Skin of body (tissue), 2 donors: Measurements from ENCODE around the gene PPP2R2D. TPM values are rescaled to one million over a fixed set of nuclear protein-coding genes. Genes with fewer than 3 reads are reported as not detected.

Source experiments
- DNase-seq: peaks from one replicate; lab custom pipeline; 2025; lab: John Stamatoyannopoulos, UW
- total RNA-seq: library from RNA; depleted of rRNA; stranded (reverse); fragments of >200 nt; gene quantifications from one replicate; pipeline ENCODE4 v1.2.3, GENCODE V29; 2014

Gene PPP2R2D
- total RNA-seq, 1 donor from 2014 or later, result 39.4 TPM

DNA sequence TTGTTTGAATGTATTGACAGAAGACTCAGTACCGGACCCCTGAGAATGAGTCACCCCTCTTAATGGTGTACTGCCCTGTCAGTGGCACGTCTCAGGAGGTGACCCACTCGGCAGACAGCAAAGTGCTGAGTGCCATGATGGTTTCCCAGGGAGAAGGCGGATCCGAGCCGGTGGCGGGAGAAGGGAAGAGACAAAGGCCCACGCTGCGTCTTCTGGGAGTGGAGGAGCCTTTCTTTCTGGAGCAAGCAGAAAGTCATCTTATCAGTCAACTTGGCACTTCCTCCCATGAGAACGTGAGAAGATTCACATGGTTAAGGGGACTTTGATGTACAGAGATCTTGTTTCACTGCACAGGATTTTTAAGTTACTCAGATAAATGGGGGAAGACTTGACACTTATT lies 14.6 kb upstream of the PPP2R2D start:
- DNase-seq, result no peak

DNA sequence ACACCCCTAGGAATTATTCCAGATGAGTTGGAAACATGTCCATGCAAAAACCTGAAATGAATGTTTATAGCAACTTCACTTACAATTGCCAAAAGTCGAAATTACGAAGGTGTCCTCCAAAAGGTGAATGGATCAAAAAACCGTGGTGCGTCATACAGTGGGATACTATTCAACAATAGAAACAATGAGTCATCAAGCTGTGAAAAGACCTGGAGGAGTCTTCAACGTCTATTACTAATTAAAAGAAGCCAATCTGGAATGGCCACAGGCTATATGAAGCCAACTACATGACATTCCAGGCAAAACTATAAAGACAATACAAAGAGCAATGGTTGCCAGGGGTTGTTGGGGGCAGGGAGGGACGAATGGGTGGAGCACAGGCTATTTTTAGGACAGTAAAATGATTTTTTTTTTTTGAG lies 12.6 kb upstream of the PPP2R2D start:
- DNase-seq, result no peak

DNA sequence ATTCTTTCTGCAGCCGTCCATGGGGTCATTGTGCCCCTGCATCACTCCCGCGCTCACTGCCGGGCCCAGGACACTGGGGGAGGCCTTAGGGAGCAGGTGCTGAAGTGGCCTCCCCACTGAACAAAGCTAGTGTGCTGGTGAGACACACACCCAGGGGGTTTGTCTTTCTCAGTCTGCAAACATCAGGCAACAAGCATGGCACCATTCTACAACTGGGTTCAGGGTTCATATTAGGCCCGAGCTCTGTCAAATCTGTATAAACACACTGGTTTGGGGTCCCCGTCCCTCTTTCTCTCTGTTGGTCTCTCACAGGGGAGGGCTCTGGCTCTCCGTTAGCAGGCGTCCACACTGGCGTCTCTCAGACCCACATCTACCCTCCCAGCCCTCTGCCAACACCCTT lies 11.1 kb upstream of the PPP2R2D start:
- no peak for DNase-seq

DNA sequence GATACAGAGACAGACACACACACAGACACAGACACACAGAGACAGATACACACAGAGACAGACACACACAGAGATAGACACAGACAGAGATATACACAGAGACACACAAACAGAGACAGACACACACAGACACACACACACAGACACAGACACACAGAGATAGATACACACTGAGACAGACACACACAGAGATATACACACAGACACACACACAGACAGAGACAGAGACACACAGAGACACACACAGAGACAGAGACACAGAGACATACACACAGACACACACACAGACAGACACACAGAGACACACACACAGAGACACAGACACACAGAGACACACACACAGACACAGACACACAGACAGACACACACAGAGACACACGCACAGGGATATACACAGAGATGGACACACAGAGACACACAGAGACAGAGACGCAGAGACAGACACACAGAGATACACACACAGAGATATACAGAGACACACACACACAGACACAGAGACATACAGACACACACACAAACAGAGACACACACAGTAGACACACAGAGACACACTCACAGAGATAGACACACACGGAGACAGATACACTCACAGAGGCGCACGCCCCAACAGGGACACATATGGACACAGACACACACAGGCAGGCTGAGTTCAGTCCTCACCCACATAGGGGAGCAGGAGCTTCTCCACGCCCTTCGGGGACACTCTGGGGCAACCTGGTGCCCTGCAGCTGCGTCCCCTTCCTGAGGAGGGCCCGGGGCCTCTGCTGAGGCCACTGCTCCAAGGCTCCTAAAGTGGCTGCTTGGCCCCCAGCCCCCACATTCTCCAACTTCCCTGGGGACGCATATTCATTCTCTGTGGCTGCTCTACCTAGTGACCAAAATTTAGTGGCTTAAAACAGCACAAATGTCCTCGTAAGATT lies 10.3 kb upstream of the PPP2R2D start:
- no peak for DNase-seq

DNA sequence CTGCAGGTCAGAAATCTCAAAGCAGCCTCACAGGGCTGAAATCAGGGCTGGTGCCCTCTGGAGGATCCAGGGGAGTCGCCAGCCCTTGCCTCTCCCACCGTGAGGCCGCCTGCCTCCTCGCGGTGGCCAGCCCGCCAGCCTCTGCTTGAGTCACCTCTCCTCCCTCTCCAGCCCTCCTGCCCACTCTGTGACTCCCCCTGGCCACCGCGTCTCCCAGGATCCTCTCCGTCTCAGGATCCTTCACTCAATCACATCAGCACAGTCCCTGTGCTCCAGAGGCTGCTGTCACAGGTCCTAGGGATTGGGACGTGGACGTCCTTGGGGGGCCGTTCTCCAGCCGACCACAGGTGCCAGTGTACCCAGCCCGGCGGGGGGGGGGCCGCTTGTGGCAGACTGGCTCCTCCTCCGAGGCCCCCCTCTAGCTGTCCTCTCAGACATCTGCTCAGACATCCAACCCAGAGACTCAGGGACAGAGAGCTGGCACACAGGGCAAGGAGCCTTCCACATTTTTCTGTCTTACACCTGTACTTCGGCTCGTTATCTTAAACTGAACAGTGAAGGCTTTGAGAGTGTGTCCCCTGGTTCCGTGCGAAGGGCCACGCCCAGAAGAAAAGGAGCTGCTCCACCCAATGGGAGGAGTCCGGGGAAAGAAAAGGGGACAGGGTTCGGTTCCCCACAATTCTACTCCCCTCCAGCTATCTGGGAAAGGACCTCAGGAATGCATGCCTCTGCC lies 9.4 kb upstream of the PPP2R2D start:
- no peak for DNase-seq

DNA sequence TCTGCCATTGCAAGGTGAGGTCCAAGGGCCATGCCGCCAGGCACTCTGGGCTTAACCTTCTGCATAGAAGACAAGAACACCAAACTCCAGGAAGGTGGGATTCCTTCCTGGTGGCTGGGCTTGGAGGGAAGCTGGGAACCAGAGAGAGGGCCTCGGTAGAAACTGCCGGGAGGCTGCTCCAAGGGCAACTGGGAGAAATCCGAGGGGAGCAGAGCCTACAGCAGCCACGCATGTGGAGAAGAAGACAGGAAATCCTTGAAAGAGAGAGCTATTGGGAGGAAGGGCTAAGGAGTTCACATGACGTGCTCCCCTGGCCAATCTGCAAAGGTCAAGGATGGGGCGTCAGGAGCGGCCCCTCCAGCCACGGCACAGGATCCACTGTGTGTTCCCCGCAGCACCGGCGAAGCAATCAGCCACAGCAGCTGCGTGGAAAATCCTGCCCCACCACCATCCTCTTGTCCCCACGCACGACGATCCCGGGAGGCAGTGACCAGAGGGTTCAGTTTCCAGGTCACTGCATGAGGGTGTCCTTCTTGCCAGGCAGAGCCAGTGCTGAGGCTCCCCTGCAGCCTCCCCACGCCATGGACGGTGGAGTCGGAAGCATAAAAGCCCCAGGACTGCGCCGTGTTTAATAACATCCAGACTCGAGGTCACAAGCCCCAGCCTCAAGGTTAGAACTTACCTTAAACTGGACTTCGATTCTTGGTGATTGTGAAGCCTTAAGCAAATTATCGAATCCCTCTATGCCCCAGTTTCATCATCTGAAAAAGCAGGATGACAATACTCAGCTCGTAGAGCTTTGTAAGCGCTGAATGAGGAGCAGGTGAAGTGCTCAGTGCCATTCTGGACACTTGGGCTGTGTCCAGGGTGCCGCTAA lies 8.6 kb upstream of the PPP2R2D start:
- DNase-seq, result no peak

DNA sequence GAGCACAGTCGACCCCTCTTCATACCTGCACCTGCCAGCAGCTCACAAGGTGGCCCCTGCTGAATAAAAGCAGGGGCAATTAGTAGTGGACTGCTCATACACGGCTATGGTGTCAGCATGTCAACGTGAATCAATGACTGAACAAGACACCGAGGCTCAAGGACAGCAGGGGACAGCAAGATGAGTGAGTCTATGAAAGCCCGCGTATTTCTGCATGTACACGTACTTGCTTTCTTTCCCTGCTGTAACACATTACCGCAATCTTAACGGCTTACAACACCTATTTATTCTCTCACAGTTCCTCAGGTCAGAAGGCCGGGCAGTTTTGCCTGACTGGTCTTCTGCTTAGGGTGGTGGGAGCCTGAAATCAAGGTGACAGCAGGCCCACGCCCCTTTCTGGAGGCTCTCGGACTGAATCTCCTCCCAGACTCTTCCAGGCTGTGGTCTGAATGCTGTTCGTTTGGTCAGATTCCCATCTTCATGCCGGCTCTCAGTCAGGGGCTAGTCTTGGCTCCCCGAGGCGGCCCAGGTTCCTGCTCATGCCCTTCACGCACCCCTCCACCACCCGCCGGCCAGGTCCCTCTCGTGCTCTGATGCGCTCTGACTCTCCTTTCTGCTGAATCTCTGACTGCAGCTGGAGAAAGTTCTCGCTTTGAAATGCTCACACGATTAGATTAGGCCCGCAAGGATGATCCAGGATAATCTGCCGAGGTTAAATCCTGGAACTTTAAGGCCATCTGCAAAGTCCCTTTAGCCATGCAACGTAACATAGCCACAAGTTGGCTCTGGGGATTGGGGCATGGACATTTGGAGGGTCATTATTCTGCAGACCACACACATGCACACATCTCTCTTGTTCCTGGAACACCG lies 7.8 kb upstream of the PPP2R2D start:
- DNase-seq, result no peak

DNA sequence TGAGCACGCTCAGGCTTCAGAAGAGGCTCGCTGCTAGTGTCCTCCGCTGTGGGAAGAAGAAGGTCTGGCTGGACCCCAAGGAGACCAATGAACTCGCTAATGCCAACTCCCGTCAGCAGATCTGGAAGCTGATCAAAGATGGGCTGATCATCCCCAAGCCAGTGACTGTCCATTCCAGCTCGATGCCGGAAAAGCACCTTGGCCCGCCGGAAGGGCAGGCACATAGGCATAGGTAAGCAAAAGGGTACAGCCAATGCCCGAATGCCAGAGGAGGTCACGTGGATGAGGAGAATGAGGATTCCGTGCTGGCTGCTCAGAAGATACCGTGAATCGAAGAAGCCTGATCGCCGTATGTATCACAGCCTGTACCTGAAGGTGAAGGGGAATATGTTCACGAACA lies 5.7 kb upstream of the PPP2R2D start:
- no peak for DNase-seq

DNA sequence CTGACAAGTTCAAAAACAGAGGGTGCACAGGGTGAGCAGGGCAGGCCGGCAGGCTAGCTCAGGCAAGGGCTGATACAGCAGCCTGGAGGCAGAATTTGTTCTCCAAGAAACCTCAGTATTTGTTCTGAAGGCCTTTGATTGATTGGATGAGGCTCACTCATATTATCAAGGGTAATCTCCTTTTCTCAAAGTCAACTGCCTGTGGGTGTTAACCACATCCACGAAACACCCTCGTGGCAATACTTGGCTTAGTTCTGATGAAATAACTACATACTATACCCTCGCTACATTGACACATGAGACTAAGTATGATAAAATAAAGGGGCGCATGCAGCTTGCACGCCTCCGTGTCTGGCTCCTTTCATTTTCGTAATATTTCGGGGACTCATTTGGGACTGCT lies 4.4 kb upstream of the PPP2R2D start:
- DNase-seq, result no peak

DNA sequence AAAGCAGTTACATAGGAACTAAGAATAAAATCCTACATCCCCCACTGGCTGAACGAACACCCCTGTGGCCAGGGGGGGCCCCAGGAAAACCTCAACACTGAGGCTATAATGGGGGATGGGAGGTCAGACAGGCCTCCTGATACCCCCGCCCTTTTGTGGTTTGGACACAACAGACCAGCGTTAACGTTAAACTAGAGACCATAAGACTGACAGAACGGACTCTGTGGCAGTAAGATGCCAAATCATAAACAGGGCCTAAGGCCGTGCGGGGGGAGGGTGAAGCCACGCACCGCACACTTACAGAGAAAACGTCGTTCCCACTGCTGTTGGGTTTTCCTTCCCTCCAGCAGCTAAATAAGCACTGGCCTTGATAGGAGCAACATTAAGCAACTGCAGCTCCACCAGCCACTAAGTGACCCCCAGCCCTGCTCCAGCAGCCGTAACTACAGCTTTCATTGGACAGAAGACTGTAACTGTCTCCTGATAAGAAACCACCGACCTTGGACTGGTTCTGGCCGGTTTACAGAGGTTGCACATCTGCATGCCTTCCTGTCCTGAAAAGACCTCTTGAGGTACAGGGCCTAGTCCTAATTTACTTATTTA lies 3.4 kb upstream of the PPP2R2D start:
- no peak for DNase-seq

DNA sequence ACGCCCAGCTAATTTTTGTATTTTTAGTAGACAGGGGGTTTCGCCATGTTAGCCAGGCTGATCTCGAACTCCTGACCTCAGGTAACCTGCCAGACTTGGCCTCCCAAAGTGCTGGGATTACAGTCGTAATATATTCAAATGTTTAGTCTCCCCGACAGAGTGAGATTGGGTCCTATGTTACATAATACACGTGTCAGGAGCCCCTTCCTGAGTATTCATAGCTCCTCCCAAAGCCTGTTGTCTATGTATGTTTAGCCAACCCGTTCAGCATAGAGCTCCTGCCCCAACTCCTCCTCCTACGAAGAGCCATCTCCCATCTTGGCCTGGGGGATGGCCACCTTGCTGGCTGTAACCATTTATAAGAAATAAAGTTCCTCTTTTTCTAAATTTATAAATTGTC lies 2.7 kb upstream of the PPP2R2D start:
- DNase-seq, result no peak

DNA sequence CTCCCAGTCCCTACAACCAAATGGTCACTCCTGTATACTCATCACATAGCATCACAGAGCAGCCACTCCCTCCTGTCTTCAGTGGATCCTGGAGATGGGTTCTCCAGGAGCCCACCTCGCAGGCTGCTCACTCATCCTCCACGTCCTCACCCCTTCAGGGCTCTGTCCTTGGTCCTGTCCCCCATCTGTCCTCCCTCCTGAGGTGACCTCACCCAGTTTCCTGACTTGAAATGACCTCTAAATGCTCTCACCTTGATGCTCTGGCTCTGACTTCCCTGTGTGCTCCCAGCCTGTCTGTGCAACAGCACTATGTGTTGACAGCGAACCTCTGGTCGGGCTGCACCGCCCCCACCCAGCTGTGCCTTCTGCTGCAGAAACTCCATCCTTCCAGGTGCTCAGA lies 2.1 kb upstream of the PPP2R2D start:
- no peak for DNase-seq

DNA sequence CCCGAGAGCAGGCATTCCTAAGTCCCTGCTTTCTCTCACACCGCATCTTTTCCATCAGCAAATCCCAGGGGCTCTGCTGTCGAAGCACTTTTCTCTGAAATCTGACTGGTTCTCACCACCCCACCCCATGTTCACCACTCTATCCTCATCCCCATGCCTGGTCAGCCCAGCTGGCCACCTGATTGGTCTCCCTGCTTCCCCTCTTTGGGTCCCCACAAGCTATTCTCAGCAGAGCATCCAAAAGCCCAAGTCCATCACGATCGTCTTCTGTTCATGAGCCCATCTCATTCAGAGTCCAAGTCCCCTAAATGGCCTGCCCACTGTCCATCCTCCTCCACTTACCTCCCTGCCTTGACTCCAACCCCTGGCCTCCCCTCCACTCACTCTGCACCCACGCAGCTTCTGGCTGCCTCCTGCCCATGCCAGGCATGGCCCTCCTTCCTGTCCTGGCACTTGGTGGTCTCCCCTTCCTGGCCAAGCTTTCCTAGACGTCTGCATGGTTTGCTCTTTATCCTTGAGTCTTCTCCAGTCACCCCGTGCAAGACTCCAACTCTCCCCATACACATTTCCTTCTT lies 1.6 kb upstream of the PPP2R2D start:
- no peak for DNase-seq

DNA sequence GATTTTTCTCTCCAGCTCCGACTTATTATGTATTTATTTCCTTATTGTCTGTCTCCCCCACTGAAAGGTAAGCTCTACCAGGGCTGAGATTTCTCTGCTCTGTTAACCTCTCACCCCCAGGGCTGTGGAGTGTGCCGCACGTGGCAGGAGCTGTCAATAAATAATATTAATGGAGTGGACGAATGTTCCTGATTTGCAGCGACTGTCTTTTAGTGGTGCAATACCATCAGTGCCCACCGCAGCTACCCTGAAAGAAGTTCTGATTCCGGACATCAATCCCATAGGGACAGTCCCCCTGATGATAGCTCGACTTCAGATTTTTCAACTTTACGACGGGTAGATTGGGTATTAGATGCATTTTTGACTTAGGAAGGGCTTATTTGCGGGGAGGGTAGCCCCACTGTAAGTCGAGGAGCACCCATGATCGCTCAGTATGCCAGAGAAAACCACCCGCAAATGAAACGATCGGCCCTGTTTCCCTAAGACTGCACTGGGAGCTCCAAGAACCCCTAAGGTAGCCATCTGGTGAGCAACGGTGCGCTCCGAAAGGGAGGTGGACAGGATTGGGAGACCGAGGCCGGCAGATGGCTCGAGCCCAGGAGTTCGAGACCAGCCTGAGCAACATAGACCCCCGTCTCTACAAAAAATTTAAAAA lies 986 bp upstream of the PPP2R2D start:
- DNase-seq, result no peak

DNA sequence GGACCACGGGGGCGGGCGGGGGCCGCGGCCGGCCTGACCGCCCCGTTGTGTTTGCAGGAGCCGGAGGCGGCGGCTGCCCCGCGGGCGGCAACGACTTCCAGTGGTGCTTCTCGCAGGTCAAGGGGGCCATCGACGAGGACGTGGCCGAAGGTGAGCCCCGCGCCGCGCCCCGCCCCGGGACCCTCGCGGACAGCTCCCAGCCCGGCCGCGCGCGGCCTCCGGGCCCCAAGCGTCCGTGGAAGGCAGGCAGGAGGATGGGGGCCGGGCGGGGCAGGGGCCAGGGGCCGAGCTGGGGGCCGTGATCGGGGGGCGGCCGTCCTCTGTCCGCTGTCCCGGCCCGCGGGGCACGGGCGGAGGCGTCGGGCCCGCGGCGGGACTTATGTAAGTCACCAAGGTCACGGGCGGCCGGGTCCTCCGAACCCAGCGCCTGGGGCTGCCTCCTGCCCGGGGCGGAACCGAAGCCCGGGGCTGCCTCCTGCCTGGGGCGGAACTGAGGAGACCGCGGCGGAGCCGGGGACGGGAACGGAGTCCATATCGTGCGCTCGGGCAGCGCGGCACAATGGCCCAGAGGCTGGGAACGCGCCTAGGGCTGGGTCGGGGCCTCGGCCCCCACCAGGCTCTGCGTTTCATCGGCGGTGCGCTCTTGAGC lies 497 bp downstream of the PPP2R2D start:
- DNase-seq, result no peak

DNA sequence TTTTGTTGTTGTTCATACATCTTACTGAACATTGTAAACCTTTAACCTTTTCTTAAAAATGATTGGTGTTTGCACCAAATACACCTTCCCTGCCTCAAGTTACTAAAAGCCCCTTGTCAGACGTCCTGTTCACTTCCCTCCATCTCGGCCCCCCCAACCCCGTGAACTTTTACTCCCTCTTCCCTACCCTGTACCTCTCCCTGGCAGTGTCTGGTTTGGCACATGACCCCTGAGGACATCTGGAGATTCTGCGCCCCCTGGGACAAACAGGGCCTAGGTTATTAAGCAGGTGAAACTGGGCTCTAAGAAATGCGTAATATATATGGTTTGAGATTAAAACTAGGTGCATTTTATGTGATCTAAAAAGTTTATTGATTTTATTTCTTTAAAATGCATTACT lies 1.4 kb downstream of the PPP2R2D start:
- no peak for DNase-seq

DNA sequence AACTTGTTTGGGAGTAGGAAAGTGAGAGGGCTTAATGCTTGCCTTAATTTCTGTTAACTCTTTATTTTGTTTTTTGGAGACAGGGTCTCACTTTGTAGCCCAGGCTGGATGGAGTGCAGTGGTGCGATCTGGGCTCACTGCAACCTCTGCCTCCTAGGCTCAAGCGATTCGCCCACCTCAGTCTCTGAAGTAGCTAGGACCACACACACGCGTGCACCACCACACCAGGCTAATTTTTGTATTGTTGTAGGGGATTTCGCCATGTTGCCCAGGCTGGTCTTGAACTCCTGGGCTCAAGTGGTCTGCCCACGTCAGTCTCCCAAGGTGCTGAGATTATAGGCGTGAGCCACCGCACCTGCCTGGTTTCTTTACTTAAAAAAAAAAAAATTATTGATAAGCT lies 1.9 kb downstream of the PPP2R2D start:
- DNase-seq, result no peak

DNA sequence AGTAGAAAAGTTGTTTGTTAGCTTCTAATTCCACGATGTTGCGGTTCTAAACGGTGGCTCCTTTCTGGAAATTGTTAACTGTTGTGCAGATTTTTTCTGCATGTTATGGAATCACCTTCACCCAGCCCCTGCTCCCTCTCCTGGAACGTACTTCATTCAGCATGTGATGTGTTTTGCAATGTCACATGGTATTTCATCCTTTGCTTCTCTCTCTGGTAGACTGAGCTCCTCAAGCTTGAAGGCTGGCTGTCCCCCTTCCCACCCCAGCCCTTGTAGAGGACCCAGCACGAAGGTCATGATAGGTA lies 4.4 kb downstream of the PPP2R2D start:
- no peak for DNase-seq

DNA sequence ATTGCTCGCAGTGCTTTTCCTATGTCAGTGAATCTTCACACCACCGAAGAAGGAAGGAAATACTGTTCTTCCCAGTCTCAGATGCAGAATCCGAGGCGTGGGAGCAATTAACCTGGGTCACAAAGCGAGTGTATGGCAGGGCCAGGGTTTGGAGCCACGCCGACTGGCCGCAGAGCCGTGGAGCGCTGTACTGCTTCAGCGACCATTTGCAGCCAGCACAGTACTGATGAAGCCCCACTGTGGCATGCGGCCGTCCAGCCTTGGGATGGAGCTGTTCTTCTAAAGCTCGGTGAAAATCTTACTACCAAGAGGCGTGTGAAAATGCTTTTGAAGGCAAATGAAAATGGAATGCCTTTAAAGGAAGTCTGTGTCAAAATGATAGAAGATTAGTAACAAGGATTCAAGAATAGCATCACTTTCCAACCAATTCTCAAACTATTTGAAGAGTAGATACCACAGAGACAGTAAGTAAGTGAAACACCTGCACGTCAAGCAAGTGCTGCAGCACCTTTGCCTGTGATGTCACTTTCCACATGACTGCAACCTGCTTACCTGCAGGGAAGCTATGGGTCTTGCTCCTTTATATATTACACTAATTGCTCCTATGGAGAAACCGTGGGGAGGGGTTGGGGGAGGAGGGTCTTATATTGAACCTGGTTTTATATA lies 4.9 kb downstream of the PPP2R2D start:
- no peak for DNase-seq
